ENCODE measurements around the gene SOS1. TPM values are rescaled to one million over a fixed set of nuclear protein-coding genes. Genes with fewer than 3 reads are reported as not detected.

The SOS1 gene
- 19.6 and 51.3 TPM in 2 replicates for total RNA-seq

GRCh38 chr2:39120771-39121522 is at the start of gene SOS1:
TSS of gene SOS1 (minus strand) at chr2:39121051. CDS start at chr2:39120422, 629 bp downstream.

Other genes with a start within 250 kb of the SOS1 start
- gene DHX57, start 245.1 kb downstream of the SOS1 start, total RNA-seq, result 26.4 and 35.9 TPM in 2 replicates
- gene MORN2, start 245.1 kb downstream of the SOS1 start, total RNA-seq, result 5.9 and 21.7 TPM in 2 replicates
- gene ARHGEF33, start 231.2 kb downstream of the SOS1 start, total RNA-seq, result 0.14 and 1.2 TPM in 2 replicates
- 0.78 and 3.3 TPM in 2 replicates for gene CDKL4, start 122.9 kb upstream of the SOS1 start, total RNA-seq

All from smooth muscle cell of the umbilical artery (primary cell).